Measurements from ENCODE around the gene PTMA. TPM values are rescaled to one million over a fixed set of nuclear protein-coding genes. Genes with fewer than 3 reads are reported as not detected.
A peak's percentile ranks its signal among the peaks of the same experiment; 100 is the strongest.

PTMA gene
- total and polyA plus RNA-seq, 9 of the 15 experiments (the other 6 are each of a cell fraction or from before 2014, with no cell fraction given), result 429 to 2,322 (median 1,578) TPM

DNA sequence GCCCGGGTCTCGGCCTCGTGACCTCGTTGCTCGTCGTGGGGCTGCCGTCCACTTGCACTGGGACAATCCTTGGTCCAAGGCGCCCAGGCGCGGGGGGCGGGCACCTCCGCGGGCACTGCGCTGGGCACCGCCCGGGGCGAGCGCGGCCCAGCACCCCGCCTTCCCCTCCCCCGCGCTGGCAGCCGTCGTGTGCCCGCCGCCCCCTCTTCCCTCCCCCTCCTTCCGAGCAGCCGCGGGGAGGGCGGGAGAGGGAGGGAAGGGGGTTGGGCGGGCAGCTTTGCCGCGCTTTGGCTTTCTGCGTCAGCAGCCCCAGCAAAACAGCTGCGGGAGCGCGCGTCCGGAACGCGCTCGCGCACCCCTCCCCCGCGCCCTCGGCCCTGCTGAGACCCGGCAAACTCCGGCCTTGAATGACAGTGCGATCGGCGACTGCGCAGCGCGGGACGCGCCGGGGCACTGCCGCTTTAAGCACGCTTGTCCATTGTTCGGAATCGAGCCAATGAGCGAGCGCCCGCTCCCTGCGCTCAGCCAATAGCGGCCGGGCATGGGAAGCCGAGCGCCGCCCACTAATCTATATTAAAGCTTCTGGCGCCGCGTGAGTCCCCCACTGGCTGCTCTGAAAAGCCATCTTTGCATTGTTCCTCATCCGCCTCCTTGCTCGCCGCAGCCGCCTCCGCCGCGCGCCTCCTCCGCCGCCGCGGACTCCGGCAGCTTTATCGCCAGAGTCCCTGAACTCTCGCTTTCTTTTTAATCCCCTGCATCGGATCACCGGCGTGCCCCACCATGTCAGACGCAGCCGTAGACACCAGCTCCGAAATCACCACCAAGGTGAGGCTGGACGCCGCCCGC, at the start of gene PTMA (continued):
- no peak for TF ChIP-seq HOXB6 (CRISPR knock-in tag; IDR thresholded peaks at IDR 0.05; ENCODE audit: borderline replicate concordance)
- no peak for TF ChIP-seq KLF1 (tag; IDR thresholded peaks at IDR 0.05)
- TF ChIP-seq JUN (IDR thresholded peaks at IDR 0.05; ENCODE audit: borderline replicate concordance, low read depth, low read length), result no peak
- TF ChIP-seq JUN (CRISPR knock-in tag; IDR thresholded peaks at IDR 0.05; ENCODE audit: borderline replicate concordance), result no peak
- no peak for TF ChIP-seq TRIM28 (IDR thresholded peaks at IDR 0.05)
- no peak for TF ChIP-seq ETV6 (IDR thresholded peaks at IDR 0.05; ENCODE audit: borderline replicate concordance in 1 of 2, low read depth in 2 of 2, low read length in 1 of 2)
- no peak for TF ChIP-seq ETV6 (CRISPR knock-in tag; IDR thresholded peaks at IDR 0.05; ENCODE audit: borderline replicate concordance)
- TF ChIP-seq COPS2 (conservative IDR thresholded peaks at IDR 0.05), result no peak
- no peak; the same call in 1 of the 2 replicates for TF ChIP-seq ZKSCAN8 (CRISPR knock-in tag; IDR thresholded peaks at IDR 0.05)
- TF ChIP-seq CHD2 (IDR thresholded peaks at IDR 0.05; ENCODE audit: low read depth, low read length), result no peak
- TF ChIP-seq FOXA1 (IDR thresholded peaks at IDR 0.05; ENCODE audit: borderline replicate concordance), result no peak
- TF ChIP-seq GTF2E2 (tag; IDR thresholded peaks at IDR 0.05), result peak; percentile 96
- no peak for TF ChIP-seq YBX1 (IDR thresholded peaks at IDR 0.05)
- TF ChIP-seq, protein P1, sequence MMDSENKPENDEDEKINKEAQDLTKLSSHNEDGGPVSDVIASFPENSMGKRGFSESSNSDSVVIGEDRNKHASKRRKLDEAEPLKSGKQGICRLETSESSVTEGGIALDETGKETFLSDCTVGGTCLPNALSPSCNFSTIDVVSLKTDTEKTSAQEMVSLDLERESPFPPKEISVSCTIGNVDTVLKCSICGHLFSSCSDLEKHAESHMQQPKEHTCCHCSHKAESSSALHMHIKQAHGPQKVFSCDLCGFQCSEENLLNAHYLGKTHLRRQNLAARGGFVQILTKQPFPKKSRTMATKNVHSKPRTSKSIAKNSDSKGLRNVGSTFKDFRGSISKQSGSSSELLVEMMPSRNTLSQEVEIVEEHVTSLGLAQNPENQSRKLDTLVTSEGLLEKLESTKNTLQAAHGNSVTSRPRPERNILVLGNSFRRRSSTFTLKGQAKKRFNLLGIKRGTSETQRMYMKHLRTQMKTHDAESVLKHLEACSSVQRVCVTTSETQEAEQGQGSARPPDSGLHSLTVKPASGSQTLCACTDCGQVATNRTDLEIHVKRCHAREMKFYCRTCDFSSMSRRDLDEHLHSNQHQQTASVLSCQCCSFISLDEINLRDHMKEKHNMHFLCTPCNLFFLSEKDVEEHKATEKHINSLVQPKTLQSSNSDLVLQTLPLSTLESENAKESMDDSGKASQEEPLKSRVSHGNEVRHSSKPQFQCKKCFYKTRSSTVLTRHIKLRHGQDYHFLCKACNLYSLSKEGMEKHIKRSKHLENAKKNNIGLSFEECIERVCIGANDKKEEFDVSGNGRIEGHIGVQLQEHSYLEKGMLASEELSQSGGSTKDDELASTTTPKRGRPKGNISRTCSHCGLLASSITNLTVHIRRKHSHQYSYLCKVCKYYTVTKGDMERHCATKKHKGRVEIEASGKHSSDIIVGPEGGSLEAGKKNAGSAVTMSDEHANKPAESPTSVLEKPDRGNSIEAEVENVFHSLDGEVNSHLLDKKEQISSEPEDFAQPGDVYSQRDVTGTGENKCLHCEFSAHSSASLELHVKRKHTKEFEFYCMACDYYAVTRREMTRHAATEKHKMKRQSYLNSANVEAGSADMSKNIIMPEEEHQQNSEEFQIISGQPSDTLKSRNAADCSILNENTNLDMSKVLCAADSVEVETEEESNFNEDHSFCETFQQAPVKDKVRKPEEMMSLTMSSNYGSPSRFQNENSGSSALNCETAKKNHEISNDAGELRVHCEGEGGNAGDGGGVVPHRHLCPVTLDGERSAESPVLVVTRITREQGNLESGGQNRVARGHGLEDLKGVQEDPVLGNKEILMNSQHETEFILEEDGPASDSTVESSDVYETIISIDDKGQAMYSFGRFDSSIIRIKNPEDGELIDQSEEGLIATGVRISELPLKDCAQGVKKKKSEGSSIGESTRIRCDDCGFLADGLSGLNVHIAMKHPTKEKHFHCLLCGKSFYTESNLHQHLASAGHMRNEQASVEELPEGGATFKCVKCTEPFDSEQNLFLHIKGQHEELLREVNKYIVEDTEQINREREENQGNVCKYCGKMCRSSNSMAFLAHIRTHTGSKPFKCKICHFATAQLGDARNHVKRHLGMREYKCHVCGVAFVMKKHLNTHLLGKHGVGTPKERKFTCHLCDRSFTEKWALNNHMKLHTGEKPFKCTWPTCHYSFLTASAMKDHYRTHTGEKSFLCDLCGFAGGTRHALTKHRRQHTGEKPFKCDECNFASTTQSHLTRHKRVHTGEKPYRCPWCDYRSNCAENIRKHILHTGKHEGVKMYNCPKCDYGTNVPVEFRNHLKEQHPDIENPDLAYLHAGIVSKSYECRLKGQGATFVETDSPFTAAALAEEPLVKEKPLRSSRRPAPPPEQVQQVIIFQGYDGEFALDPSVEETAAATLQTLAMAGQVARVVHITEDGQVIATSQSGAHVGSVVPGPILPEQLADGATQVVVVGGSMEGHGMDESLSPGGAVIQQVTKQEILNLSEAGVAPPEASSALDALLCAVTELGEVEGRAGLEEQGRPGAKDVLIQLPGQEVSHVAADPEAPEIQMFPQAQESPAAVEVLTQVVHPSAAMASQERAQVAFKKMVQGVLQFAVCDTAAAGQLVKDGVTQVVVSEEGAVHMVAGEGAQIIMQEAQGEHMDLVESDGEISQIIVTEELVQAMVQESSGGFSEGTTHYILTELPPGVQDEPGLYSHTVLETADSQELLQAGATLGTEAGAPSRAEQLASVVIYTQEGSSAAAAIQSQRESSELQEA (IDR thresholded peaks at IDR 0.05; ENCODE audit: low read depth), result no peak
- TF ChIP-seq POLR2AphosphoS2 (IDR thresholded peaks at IDR 0.05; ENCODE audit: low read length), result no peak; the same call in 1 of the 2 replicates
- no peak for TF ChIP-seq NR1H2 (CRISPR knock-in tag; IDR thresholded peaks at IDR 0.05)
- peak; percentile 56 for TF ChIP-seq HNRNPLL (IDR thresholded peaks at IDR 0.05; ENCODE audit: low read depth, low read length, poor library complexity, severe bottlenecking)
- TF ChIP-seq ZNF75A (CRISPR knock-in tag; IDR thresholded peaks at IDR 0.05), result no peak
- TF ChIP-seq, protein P2, sequence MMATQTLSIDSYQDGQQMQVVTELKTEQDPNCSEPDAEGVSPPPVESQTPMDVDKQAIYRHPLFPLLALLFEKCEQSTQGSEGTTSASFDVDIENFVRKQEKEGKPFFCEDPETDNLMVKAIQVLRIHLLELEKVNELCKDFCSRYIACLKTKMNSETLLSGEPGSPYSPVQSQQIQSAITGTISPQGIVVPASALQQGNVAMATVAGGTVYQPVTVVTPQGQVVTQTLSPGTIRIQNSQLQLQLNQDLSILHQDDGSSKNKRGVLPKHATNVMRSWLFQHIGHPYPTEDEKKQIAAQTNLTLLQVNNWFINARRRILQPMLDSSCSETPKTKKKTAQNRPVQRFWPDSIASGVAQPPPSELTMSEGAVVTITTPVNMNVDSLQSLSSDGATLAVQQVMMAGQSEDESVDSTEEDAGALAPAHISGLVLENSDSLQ (IDR thresholded peaks at IDR 0.05), result peak; percentile 96
- no peak for TF ChIP-seq ZNF143 (CRISPR knock-in tag; IDR thresholded peaks at IDR 0.05)
- no peak for TF ChIP-seq GABPB2 (CRISPR knock-in tag; conservative IDR thresholded peaks at IDR 0.05)
- no peak for TF ChIP-seq ZNF780A (CRISPR knock-in tag; IDR thresholded peaks at IDR 0.05)

Data from K562 (cell line).